Hematopoietic multipotent progenitor cell treated with erythropoietin and hydrocortisone succinate and interleukin-3 and kit ligand, for 17 days (in vitro differentiated cells): ENCODE data around the gene OASL.
A peak's percentile ranks its signal among the peaks of the same experiment; 100 is the strongest.
"Not testable (repeated sequence)": the region's sequence is repeated elsewhere in the genome, so short reads cannot be mapped to it uniquely, and the experiment has no call there.

Source experiments
- DNase-seq: peaks from one replicate; pipeline ENCODE4 v3.0.0-alpha.2; 2015; ENCODE audit warnings: low spot score

OASL gene

DNA sequence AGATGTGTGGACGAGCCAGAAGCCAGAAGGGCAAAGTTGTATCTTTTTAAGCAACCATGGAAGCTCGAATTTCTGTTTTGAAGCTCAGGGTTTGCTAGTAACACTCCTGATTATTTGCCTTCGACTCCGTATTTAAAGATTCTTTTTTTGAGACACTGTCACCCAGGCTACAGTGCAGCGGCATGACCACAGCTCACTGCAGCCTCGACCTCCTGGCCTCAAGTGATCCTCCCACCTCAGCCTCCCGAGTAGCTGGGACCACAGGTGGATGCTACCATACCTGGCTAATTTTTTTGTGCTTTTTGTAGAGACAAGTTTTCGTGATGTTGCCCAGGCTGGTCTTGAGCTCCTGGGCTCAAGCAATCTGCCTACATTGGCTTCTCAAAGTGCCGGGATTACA lies 18.7 kb upstream of the OASL start:
- no peak for DNase-seq

DNA sequence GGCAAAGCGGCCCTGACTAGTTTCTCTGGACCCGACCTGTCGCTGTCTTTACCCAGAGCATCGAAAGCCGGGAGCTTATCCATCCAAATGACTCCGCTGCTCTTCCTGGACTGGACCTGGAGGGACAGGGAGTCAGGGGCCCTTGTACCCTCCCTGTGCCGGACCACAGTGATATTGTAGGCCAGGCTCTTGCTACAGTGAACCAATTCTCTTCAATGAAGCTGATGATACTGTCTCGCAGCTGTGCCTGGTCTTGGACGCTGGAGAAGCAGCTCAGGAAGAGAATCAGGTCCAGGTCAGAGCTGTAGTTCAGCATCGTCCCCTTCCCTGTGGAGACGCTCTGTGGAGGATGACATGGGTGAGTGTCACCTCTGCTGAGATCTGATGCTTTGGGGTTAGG lies 14.7 kb upstream of the OASL start:
- DNase-seq: no peak

DNA sequence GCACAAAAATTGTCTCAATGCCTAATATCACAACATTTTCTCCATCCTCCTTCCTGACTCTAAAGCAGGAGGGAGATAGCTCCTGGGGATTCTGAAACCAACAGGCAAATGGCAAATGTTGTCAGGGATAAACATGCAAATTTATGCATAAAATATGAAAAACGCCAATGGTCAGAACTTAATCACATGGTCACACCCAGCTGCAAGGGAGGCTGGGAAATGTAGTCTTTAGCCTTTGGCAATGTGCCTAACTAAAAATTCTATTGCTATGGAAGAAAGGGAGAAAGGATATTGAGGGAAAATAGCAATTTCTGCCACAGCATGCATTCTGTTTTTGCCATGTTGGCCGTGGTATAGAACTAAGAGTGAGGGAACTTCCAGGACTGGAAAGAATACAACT lies 11.7 kb upstream of the OASL start:
- no peak for DNase-seq

GRCh38 chr12:121048442-121048841 lies 9.4 kb upstream of the OASL start:
- no peak for DNase-seq

DNA sequence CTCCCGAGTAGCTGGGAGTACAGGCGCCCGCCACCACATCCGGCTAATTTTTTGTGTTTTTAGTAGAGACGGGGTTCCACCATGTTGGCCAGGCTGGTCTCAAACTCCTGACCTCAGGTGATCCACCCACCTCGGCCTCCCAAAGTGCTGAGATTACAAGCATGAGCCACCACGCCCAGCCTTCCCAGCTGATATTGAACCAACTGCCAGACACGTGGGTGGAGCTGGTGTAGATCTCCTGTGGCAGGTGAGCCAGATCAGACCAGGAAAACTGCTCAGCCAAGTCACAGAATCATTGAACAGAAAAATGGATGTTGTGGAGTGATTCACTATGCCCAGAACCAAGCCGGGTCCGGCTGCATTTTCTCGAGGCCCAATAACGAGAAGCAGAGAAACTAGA lies 8.4 kb upstream of the OASL start:
- DNase-seq: not testable (repeated sequence)

DNA sequence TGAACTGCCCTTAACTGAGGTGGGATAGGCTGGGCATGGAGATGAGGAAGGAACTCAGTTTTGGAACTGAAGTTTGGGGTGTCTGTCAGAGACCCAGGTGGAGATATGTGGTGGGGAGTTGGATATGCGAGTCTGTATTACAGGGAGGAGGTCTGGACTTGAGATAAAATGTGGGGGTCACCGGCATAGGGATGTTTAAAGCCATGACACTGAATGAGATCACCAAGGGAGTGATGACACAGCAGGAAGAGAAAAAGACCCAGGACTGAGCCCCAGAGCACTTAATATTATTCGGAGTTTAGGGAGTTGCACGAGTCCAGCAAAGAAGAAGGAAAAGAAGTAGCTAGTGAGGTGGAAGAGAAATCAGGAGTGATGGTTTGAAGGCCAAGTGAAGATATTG lies 4.0 kb upstream of the OASL start:
- DNase-seq: no peak

DNA sequence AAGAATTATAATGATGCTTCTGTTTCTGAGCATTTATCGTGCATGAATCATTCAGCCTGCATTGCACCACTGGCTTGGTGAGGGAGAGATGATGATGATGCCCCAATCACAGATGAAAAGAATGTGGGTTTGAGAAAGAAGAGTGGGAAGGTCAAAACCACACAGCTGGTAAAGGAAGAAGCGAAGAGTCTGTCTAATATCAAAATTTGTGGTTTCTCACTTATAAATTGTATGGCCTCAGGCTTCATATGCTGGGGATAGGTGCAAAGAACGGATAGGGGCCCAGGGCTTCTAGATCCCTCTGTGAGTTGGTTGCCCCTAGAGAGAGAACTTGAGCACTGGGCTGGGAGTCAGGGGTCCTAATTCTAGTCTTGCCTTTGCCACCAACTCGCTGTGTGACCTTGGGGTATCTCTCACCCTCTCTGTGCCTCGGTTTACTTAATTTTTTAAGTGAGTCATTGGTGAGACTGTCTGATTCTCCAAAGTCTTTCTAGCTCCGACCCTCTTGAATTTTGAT lies 2.2 kb downstream of the OASL start:
- no peak for DNase-seq

DNA sequence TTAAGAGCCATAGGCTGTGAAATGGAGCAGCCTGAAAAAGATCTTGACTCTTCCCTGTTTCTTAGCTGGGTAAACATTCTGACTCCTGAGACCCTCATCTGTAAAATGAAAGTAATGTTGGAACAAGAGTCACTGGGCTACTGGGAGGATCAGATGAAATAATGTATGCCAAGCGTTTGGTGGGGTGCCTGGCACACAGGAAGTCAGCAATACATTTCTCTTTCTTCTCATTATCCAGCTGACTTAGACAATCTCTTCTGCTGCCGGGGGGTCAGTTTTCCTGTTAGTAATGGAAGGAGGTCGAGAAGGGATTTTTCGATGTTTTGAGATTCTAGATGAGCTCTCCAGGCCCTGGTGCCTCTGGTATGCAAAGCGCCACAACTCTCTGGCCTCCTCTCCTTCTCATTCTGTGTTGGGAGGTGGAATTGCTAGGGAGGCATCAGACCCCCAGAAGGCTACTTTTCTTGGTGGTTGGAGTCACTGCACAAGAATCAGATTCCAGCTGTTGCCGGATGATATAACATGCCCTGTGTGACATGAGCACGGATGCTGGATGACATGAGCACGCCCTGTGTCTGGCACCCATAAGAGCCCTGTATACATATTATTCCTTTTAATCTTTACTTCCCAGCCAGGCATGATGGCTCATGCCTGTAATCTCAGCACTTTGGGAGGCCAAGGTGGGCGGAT lies 4.3 kb downstream of the OASL start:
- DNase-seq: no peak

GRCh38 chr12:121033625-121034349 lies 5.3 kb downstream of the OASL start:
- DNase-seq: no peak

GRCh38 chr12:121030576-121031212 lies 8.4 kb downstream of the OASL start:
- no peak for DNase-seq

- no peak for DNase-seq
These were observed 12.6 kb downstream of the OASL start for GRCh38 chr12:121026274-121027045.

GRCh38 chr12:121025442-121026226 lies 13.4 kb downstream of the OASL start:
- no peak for DNase-seq

DNA sequence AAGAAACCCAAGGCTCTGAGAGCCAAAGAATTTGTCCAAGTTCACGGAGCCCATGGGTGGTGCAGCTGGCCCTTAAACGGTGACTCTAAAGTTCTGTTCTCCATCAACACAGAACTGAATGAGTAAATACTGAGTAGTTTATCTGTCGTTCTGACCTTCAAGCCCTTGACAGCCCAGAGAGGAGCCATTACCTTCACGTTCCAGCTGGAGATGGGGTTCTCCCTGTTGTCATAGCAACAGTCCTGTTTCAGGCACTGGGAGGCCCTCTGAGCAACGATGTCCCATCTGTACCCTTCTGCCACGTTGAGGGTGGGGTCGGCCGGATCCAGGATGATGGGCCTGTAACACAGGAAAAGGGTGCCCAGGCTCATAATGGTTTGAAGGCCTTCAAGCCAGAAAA lies 15.2 kb downstream of the OASL start:
- DNase-seq: no peak

DNA sequence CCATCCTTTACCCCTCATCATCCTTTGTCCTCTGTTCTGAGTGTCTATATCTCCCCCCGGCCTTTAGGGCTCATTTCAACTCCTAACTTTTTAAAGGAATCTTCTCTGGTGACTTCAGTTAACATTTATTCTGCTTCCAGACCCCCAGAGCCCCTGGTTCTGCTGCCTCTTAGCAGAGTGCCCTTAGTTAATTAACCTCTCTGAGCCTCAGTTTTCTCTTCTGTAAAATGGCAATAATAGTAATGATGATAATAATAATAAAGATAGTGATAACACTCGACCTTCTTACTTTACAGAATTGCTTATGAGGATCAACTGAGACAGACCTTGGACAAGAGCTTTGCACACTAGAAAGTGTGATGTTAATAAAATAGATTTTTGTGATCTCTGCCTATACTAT lies 16.3 kb downstream of the OASL start:
- no peak for DNase-seq

- DNase-seq: no peak
These were observed 17.3 kb downstream of the OASL start for GRCh38 chr12:121021754-121022153.

DNA sequence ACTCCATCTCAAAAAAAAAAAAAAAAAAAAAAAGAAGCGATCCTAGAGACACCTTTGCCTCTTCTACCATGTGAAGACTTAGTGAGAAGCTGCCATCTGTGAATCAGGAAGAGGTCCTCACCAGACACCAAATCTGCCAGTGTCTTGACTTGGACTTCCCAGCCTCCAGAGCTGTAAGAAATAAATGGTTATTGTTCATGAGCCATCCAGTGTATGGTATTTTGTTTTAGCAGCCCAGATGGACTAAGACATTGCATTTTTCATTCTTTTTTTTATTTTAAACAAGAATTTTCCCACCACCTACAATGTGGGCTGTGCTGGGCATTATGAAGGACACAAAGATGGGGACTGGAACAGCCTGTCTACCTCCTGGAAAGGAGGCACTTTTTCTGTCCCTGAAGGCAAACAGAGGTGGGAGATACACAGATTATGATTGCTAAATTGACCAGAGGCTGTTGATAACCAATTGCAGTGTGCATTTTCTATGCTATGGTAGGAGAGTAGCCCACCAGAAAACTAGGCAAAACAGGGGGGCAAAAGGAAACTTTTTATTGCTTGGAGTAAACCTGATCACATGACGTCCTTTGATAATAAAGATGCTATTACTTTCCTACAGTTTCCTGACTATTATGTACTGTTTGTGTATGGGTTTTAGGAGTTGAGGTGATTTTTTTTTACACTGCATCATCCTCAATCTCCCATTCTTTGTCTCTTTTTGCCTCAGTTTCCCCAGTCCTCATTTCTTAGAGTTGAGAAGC lies 20.0 kb downstream of the OASL start:
- no peak for DNase-seq

GRCh38 chr12:121017966-121018491 lies 21.0 kb downstream of the OASL start:
- no peak for DNase-seq

GRCh38 chr12:121015825-121016766 lies 22.9 kb downstream of the OASL start, which contains the start of gene C12orf43:
C12orf43 (minus strand) TSS chr12:121016487; CDS start chr12:121016474, 13 bp downstream.
- DNase-seq: peak; percentile 95

DNA sequence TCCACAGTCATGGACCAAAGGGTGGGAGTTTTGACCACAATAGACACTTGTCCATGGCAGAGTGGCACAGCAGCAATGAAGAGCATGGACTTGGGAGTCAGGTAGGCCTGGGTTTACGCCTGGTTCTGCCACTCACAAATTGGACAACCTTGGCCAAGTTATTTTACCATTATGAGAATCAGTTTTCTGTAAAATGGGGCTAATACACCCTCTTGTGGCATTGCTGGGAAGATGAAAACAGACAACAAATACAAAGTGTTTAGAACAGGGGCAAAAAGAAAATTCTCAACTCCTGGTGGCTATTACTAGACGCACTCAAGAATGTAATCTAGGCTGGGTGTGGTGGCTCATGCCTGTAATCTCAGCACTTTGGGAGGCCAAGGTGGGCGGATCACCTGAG lies 25.3 kb downstream of the OASL start:
- no peak for DNase-seq
